Measurements from ENCODE around the gene MESP1.

DNA sequence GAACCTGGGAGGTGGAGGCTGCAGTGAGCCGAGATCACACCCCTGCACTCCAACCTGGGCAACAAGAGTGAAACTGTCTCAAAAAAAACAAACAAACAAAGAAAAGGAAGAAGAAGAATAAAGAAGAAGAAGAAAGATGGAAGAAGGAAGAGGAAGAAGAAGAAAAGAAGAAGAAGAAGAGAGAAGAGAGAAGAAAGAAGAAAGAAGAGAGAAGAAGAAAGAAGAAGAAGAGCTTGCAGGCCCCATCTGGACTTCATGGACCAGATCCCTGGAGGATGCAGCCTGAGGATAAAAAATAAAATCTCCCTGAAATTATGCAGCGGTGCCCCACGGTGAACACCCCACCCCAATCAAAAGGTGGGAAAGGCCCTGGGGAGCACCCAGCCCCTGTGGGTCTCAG, 8.8 kb upstream of the MESP1 start:
- TF ChIP-seq POLR2A (IDR thresholded peaks at IDR 0.05; ENCODE audit: low read length) (no peak), GATA1 (IDR thresholded peaks at IDR 0.05; ENCODE audit: low read depth, low read length) (no peak)
